OCI-LY3 (cell line): ENCODE measurements around the gene OR10D3.

Experiments
- H2AFZ ChIP-seq: fragments of 200-600, 300-600 bp; shearing (Covaris generic); 2 replicates; pipeline ENCODE4 v1.6.0; 2014; ENCODE audit warnings: antibody characterized with exemption, low read depth, low read length
- H3K27ac ChIP-seq: fragments of 200-600, 300-600 bp; sonication (generic); 2 replicates; pipeline ENCODE4 v1.5.1; 2014; ENCODE audit warnings: mild to moderate bottlenecking, low read length, moderate library complexity, mixed read lengths
- H3K27me3 ChIP-seq: fragments of 200-600, 300-600 bp; sonication (generic); 2 replicates; pipeline ENCODE4 v1.6.1; 2014; ENCODE audit warnings: low read depth, low read length, mixed read lengths
- H3K36me3 ChIP-seq: fragments of 200-600, 300-600 bp; sonication (generic); replicated peaks from 2 replicates; pipeline ENCODE3; 2014; ENCODE audit warnings: low read depth, low read length, mixed read lengths
- H3K4me1 ChIP-seq: fragments of 300-600, 200-600 bp; sonication (generic); 2 replicates; pipeline ENCODE4 v1.6.1; 2014; ENCODE audit warnings: low read length, mixed read lengths
- H3K4me2 ChIP-seq: fragments of 200-600, 300-600 bp; sonication (generic); 2 replicates; pipeline ENCODE4 v1.6.1; 2014; ENCODE audit warnings: low read length, mixed read lengths
- H3K4me3 ChIP-seq: fragments of 300-600, 200-600 bp; sonication (generic); 2 replicates; pipeline ENCODE4 v1.5.1; 2014; ENCODE audit warnings: antibody characterized with exemption, mild to moderate bottlenecking, low read length, moderate library complexity
- H3K79me2 ChIP-seq: fragments of 300-600, 200-600 bp; shearing (Covaris generic); 2 replicates; pipeline ENCODE4 v1.6.1; 2014; ENCODE audit warnings: mild to moderate bottlenecking, low read length, mixed read lengths
- H3K9ac ChIP-seq: fragments of 300-600, 200-600 bp; shearing (Covaris generic); 2 replicates; pipeline ENCODE4 v1.6.0; 2014; ENCODE audit warnings: mild to moderate bottlenecking, low read length, moderate library complexity
- H3K9me3 ChIP-seq: fragments of 200-600, 300-600 bp; shearing (Covaris generic); 2 replicates; pipeline ENCODE4 v1.6.1; 2014; ENCODE audit warnings: low read length, mixed read lengths; ENCODE audit not compliant: insufficient read depth
- H4K20me1 ChIP-seq: fragments of 200-600, 300-600 bp; sonication (generic); 2 replicates; pipeline ENCODE4 v1.6.1; 2016; ENCODE audit warnings: low read length, mixed read lengths; ENCODE audit not compliant: insufficient read depth
- EZH2phosphoT487 ChIP-seq: fragments of 200-600 bp; shearing (Covaris generic); IDR thresholded peaks from 2 replicates; pipeline ENCODE4 v1.6.1; 2018; ENCODE audit warnings: antibody characterized with exemption, mixed run types, low read depth
- TF ChIP-seq, protein P1 (sequence below): fragments of 200-600, 300-600 bp; sonication (generic); IDR thresholded peaks from 2 replicates; pipeline ENCODE4 v1.5.1; 2014; ENCODE audit warnings: antibody characterized with exemption, low read length, low read depth

The OR10D3 gene

DNA sequence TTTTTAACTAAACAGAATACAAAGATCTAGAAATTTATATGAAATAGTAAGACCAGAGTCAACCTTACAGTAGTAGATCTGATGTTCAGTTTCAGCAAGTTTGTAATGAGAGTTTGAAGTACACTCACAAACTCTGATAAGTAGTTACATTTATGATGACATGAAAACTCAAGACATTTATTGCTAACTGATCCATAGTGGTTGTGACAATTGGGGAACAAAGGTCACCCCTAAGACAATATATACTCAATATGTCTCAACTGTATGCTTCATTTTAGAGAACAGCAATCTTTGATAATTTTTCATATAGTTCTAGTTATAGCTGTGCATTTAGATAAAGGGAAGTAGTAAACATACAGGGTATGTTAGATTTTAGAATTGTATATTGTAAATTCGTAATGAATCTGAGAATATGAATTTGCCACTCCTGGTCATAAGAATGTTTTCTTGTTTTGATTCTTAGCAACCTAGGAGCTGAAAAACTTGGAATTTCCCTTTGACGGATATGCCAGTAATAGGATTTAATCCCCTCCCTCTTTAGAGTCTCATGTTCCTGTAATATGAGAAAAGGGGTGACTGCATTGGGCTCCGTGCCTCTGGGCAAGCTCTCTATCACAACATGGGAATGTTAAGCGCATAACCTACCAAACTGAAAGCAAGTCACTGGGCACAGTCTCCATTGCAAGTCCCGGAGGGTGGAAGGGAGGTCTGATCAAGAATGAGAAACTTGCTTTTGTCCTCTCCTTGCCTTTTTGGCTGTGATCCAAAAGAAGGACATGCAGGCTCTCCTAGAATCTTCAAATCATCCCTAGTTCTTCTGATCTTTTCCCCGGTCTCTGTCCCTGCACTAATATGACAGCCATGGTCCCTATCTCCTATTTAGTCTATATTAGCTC is 11.4 kb downstream of the OR10D3 start:
- Histone ChIP-seq H3K9ac (no peak overlapping the region), H3K4me2 (peak overlapping the region; percentile 2; the same call in 1 of the 2 replicates), H3K4me1 (peaks cover 24% of the 10 kb centered on the region), H4K20me1 (no peaks in the 10 kb centered on the region), H3K27ac (no peak overlapping the region), H3K36me3 (no peaks in the 10 kb centered on the region), H3K4me3 (no peak overlapping the region), H3K27me3 (peaks cover 7% of the 10 kb centered on the region; the same call in 1 of the 2 replicates), H3K9me3 (no peaks in the 10 kb centered on the region), H3K79me2 (no peaks in the 10 kb centered on the region), H2AFZ (no peak overlapping the region)
- no peak for TF ChIP-seq EZH2phosphoT487
- TF ChIP-seq, protein P1, sequence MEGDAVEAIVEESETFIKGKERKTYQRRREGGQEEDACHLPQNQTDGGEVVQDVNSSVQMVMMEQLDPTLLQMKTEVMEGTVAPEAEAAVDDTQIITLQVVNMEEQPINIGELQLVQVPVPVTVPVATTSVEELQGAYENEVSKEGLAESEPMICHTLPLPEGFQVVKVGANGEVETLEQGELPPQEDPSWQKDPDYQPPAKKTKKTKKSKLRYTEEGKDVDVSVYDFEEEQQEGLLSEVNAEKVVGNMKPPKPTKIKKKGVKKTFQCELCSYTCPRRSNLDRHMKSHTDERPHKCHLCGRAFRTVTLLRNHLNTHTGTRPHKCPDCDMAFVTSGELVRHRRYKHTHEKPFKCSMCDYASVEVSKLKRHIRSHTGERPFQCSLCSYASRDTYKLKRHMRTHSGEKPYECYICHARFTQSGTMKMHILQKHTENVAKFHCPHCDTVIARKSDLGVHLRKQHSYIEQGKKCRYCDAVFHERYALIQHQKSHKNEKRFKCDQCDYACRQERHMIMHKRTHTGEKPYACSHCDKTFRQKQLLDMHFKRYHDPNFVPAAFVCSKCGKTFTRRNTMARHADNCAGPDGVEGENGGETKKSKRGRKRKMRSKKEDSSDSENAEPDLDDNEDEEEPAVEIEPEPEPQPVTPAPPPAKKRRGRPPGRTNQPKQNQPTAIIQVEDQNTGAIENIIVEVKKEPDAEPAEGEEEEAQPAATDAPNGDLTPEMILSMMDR: no peak

GRCh38 chr11:124195189-124195734 is 12.1 kb downstream of the OR10D3 start:
- TF ChIP-seq, protein P1: peak; percentile 89
- TF ChIP-seq EZH2phosphoT487: no peak
- Histone ChIP-seq H4K20me1 (no peaks in the 10 kb centered on the region), H3K27ac (no peak overlapping the region), H3K9ac (no peak overlapping the region), H3K9me3 (no peaks in the 10 kb centered on the region), H3K4me1 (peaks cover 24% of the 10 kb centered on the region), H3K79me2 (no peaks in the 10 kb centered on the region), H2AFZ (no peak overlapping the region), H3K4me2 (0 out of 2 replicates have a peak overlapping the region, but pooled peaks have one; percentile 2), H3K36me3 (no peaks in the 10 kb centered on the region), H3K27me3 (peaks cover 7% of the 10 kb centered on the region; the same call in 1 of the 2 replicates), H3K4me3 (no peak overlapping the region)

- Histone ChIP-seq H3K9me3 (no peaks in the 10 kb centered on the region), H2AFZ (no peak overlapping the region), H3K79me2 (no peaks in the 10 kb centered on the region), H4K20me1 (no peaks in the 10 kb centered on the region), H3K27me3 (peaks cover 7% of the 10 kb centered on the region; the same call in 1 of the 2 replicates), H3K36me3 (no peaks in the 10 kb centered on the region), H3K4me2 (no peak overlapping the region), H3K4me3 (no peak overlapping the region), H3K4me1 (peaks cover 21% of the 10 kb centered on the region), H3K9ac (no peak overlapping the region), H3K27ac (no peak overlapping the region)
- TF ChIP-seq, protein P1: no peak
- TF ChIP-seq EZH2phosphoT487: no peak
These were observed 14.9 kb downstream of the OR10D3 start for GRCh38 chr11:124197999-124198398.

DNA sequence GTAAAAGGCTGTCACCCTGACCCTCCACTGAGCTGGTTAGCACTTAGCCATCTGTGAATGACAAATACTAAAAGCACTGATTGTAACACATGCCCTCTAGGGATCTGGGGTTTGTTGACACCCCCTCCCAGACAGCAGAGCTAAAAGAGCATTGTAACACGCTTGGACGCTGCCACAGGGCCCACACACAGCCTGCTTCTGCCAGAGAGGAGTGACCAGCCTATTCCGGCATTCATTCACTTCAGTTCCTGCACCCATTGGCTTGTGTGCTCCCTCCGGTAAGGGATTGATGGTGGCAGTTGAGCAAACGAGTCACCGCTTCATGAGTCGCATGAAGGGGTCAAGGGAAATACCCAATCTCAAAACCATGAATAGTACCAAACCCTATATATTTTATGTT is 15.8 kb downstream of the OR10D3 start:
- Histone ChIP-seq H3K27ac (no peak overlapping the region), H3K4me2 (no peak overlapping the region), H3K36me3 (no peaks in the 10 kb centered on the region), H3K9me3 (no peaks in the 10 kb centered on the region), H2AFZ (no peak overlapping the region), H3K79me2 (no peaks in the 10 kb centered on the region), H3K4me1 (peaks cover 12% of the 10 kb centered on the region), H3K27me3 (peaks cover 7% of the 10 kb centered on the region; the same call in 1 of the 2 replicates), H3K4me3 (no peak overlapping the region), H3K9ac (no peak overlapping the region), H4K20me1 (no peaks in the 10 kb centered on the region)
- no peak for TF ChIP-seq EZH2phosphoT487
- TF ChIP-seq, protein P1: no peak
